Dermis blood vessel endothelial cell (primary cell): ENCODE data around the gene HDLBP. TPM values are rescaled to one million over a fixed set of nuclear protein-coding genes. Genes with fewer than 3 reads are reported as not detected.

Experiments used
- DNase-seq: peaks from one replicate; pipeline ENCODE4 v3.0.0; 2010
- total RNA-seq: library from RNA; depleted of rRNA; stranded (reverse); fragments of >200 nt; gene quantifications from 2 replicates; pipeline ENCODE4 v1.2.3, GENCODE V29; 2014

HDLBP gene
- total RNA-seq, 1 donor from 2014 or later = 594 TPM

GRCh38 chr2:241249654-241250053 lies 65.8 kb downstream of the HDLBP start:
- no peak for DNase-seq

- no peak for DNase-seq
Observed at GRCh38 chr2:241248897-241249296, 66.6 kb downstream of the HDLBP start.

GRCh38 chr2:241248289-241248688 lies 67.2 kb downstream of the HDLBP start:
- no peak for DNase-seq

- DNase-seq = no peak
Observed at GRCh38 chr2:241244368-241244767, 71.1 kb downstream of the HDLBP start.

- no peak for DNase-seq
Observed at GRCh38 chr2:241242306-241242705, 73.2 kb downstream of the HDLBP start.

- no peak for DNase-seq
Observed at GRCh38 chr2:241241669-241242068, 73.8 kb downstream of the HDLBP start.

GRCh38 chr2:241240320-241241004 lies 75.0 kb downstream of the HDLBP start:
- DNase-seq = no peak

GRCh38 chr2:241239552-241240202 lies 75.8 kb downstream of the HDLBP start:
- DNase-seq = no peak

GRCh38 chr2:241238693-241239198 lies 76.7 kb downstream of the HDLBP start:
- DNase-seq = no peak

- no peak for DNase-seq
Observed at GRCh38 chr2:241237949-241238371, 77.5 kb downstream of the HDLBP start.

- DNase-seq = no peak
Observed at GRCh38 chr2:241237047-241237446, 78.4 kb downstream of the HDLBP start.

GRCh38 chr2:241235859-241236593 lies 79.4 kb downstream of the HDLBP start:
- DNase-seq = no peak

- peak; percentile 12 for DNase-seq
Observed at GRCh38 chr2:241234962-241235740, 80.3 kb downstream of the HDLBP start.

- no peak for DNase-seq
Observed at GRCh38 chr2:241234066-241234790, 81.2 kb downstream of the HDLBP start.

GRCh38 chr2:241232736-241233575 lies 82.5 kb downstream of the HDLBP start:
- no peak for DNase-seq

GRCh38 chr2:241230435-241230834 lies 85.0 kb downstream of the HDLBP start:
- no peak for DNase-seq

GRCh38 chr2:241229563-241230401 lies 85.7 kb downstream of the HDLBP start:
- DNase-seq = no peak

GRCh38 chr2:241228860-241229516 lies 86.5 kb downstream of the HDLBP start:
- DNase-seq = peak; percentile 22

GRCh38 chr2:241228081-241228859 lies 87.2 kb downstream of the HDLBP start:
- no peak for DNase-seq
